GM23338 (cell line): ENCODE results near the gene LRP1B. TPM values are rescaled to one million over a fixed set of nuclear protein-coding genes. Genes with fewer than 3 reads are reported as not detected.

Experiments
- ATAC-seq: fragments of 200-7000 bp; cut with Tn5 transposase; 3 replicates; pipeline ENCODE4 v1.9.1; 2020
- DNase-seq: peaks from one replicate; pipeline ENCODE4 v3.0.0-alpha.2; 2015; ENCODE audit warnings: low spot score
- H2AFZ ChIP-seq: fragments of 200-600 bp; sonication (generic); 2 replicates; pipeline ENCODE4 v1.8.0; 2016; ENCODE audit warnings: antibody characterized with exemption, mild to moderate bottlenecking, moderate library complexity
- H3F3A ChIP-seq: fragments of 200-600 bp; sonication (generic); replicated peaks from 2 replicates; pipeline ENCODE4 v1.8.0; 2017; ENCODE audit warnings: antibody characterized with exemption, mixed run types, low read depth
- H3K27ac ChIP-seq: fragments of 200-600 bp; sonication (generic); 2 replicates; pipeline ENCODE4 v1.6.1; 2016; ENCODE audit warnings: low read depth
- H3K27me3 ChIP-seq: fragments of 200-600 bp; sonication (generic); 2 replicates; pipeline ENCODE4 v1.8.0; 2016; ENCODE audit warnings: mild to moderate bottlenecking, mixed run types, moderate library complexity; ENCODE audit not compliant: insufficient read depth
- H3K36me3 ChIP-seq: fragments of 200-600 bp; sonication (generic); 2 replicates; pipeline ENCODE4 v1.8.0; 2016; ENCODE audit warnings: mild to moderate bottlenecking; ENCODE audit not compliant: insufficient read depth
- H3K4me1 ChIP-seq: fragments of 200-600 bp; sonication (generic); 2 replicates; pipeline ENCODE4 v1.8.0; 2016; ENCODE audit warnings: mild to moderate bottlenecking, moderate library complexity; ENCODE audit not compliant: insufficient read depth
- H3K4me2 ChIP-seq: fragments of 200-600 bp; sonication (generic); 2 replicates; pipeline ENCODE4 v1.7.1; 2017; ENCODE audit warnings: mixed run types
- H3K4me3 ChIP-seq: fragments of 200-600 bp; sonication (generic); 2 replicates; pipeline ENCODE4 v1.6.1; 2016; ENCODE audit warnings: mixed run types
- H3K79me2 ChIP-seq: fragments of 200-600 bp; sonication (generic); replicated peaks from 2 replicates; pipeline ENCODE4 v1.8.0; 2017; ENCODE audit warnings: mild to moderate bottlenecking; ENCODE audit not compliant: insufficient read depth
- H3K9me2 ChIP-seq: fragments of 200-600 bp; sonication (generic); 2 replicates; pipeline ENCODE4 v1.8.0; 2017; ENCODE audit not compliant: insufficient read depth
- H4K20me1 ChIP-seq: fragments of 200-600 bp; sonication (generic); replicated peaks from 2 replicates; pipeline ENCODE4 v1.8.0; 2017; ENCODE audit warnings: mild to moderate bottlenecking; ENCODE audit not compliant: insufficient read depth
- H3K27ac Mint-ChIP-seq: 2 replicates; pipeline ENCODE4 v1.8.0; 2020; ENCODE audit warnings: inconsistent platforms, mild to moderate bottlenecking, moderate library complexity, mixed read lengths
- H3K27me3 Mint-ChIP-seq: 3 replicates; pipeline ENCODE4 v1.8.0; 2022; ENCODE audit warnings: low read depth, mild to moderate bottlenecking, moderate library complexity, mixed read lengths, inconsistent platforms; ENCODE audit not compliant: insufficient read depth, poor library complexity
- H3K36me3 Mint-ChIP-seq: 3 replicates; pipeline ENCODE4 v1.8.0; 2021; ENCODE audit warnings: low read depth, mild to moderate bottlenecking, inconsistent platforms, moderate library complexity, mixed read lengths
- H3K4me1 Mint-ChIP-seq: 3 replicates; pipeline ENCODE4 v1.8.0; 2020; ENCODE audit warnings: mild to moderate bottlenecking, inconsistent platforms, mixed read lengths
- H3K4me3 Mint-ChIP-seq: 3 replicates; pipeline ENCODE4 v1.8.0; 2021; ENCODE audit warnings: moderate library complexity, mild to moderate bottlenecking, inconsistent platforms, mixed read lengths
- H3K9me3 Mint-ChIP-seq: 3 replicates; pipeline ENCODE4 v1.8.0; 2020; ENCODE audit warnings: moderate library complexity, mild to moderate bottlenecking, inconsistent platforms, mixed read lengths
- EZH2phosphoT487 ChIP-seq: fragments of 200-600 bp; sonication (generic); IDR thresholded peaks from one replicate; pipeline ENCODE4 v1.8.1; 2018; ENCODE audit warnings: antibody characterized with exemption; ENCODE audit not compliant: unreplicated experiment
- JUNB ChIP-seq: IDR thresholded peaks from one replicate; pipeline ENCODE4 v1.6.1; 2016; ENCODE audit warnings: antibody characterized with exemption; ENCODE audit not compliant: unreplicated experiment
- REST ChIP-seq: IDR thresholded peaks from one replicate; pipeline ENCODE4 v1.6.1; 2018; ENCODE audit warnings: antibody characterized with exemption; ENCODE audit not compliant: unreplicated experiment
- STAT1 ChIP-seq: IDR thresholded peaks from one replicate; pipeline ENCODE4 v1.6.1; 2016; ENCODE audit warnings: antibody characterized with exemption; ENCODE audit not compliant: unreplicated experiment
- ZNF114 ChIP-seq: fragments of 250-450 bp; sonication (Bioruptor Pico); IDR thresholded peaks from 2 replicates; pipeline ENCODE4 v1.5.0; 2020; ENCODE audit warnings: mild to moderate bottlenecking, moderate library complexity
- ZNF331 ChIP-seq: fragments of 250-450 bp; sonication (Bioruptor Pico); IDR thresholded peaks from 2 replicates; pipeline ENCODE4 v1.5.0; 2020; ENCODE audit warnings: low read depth, mild to moderate bottlenecking, moderate library complexity
- ZNF462 ChIP-seq: fragments of 250-450 bp; sonication (Bioruptor Pico); IDR thresholded peaks from 2 replicates; pipeline ENCODE4 v1.5.0; 2020; ENCODE audit warnings: mild to moderate bottlenecking, moderate library complexity
- polyA plus RNA-seq: library from polyadenylated mRNA; unstranded; fragments of >200 nt; fragmentation: Nextera tagmentation; extraction: Ambion mirVana; gene quantifications from 2 replicates; pipeline ENCODE4 v1.2.1, GENCODE V29; 2016
- total RNA-seq: library from RNA; depleted of rRNA; stranded (reverse); fragments of >200 nt; shearing (Covaris generic); gene quantifications from 2 replicates; pipeline ENCODE4 v1.2.3, GENCODE V29; 2014

The LRP1B gene
- total and polyA plus RNA-seq, 2 experiments from 2014 or later: 0.15 to 0.97 TPM

GRCh38 chr2:141582213-141582612 is 548.6 kb downstream of the LRP1B start:
- Histone ChIP-seq H3K4me3 (no peak overlapping the region), H2AFZ (peak overlapping the region; percentile 4; the same call in 1 of the 2 replicates), H3K79me2 (no peaks in the 10 kb centered on the region), H3F3A (no peaks in the 10 kb centered on the region), H3K9me2 (no peaks in the 10 kb centered on the region), H3K36me3 (no peaks in the 10 kb centered on the region), H3K4me1 (peaks cover 18% of the 10 kb centered on the region), H3K4me2 (no peak overlapping the region), H3K27ac (no peak overlapping the region), H3K27me3 (no peaks in the 10 kb centered on the region), H4K20me1 (no peaks in the 10 kb centered on the region)
- ATAC-seq: no peak
- no peaks in the 10 kb centered on the region for H3K9me3 Mint-ChIP-seq
- no peak for DNase-seq
- H3K27me3 Mint-ChIP-seq: no peaks in the 10 kb centered on the region
- peak overlapping the region; percentile 70 for H3K27ac Mint-ChIP-seq
- H3K4me1 Mint-ChIP-seq: peaks cover 14% of the 10 kb centered on the region
- H3K36me3 Mint-ChIP-seq: no peaks in the 10 kb centered on the region
- TF ChIP-seq REST (no peak), JUNB (no peak), STAT1 (no peak), ZNF462 (no peak), ZNF114 (no peak), ZNF331 (CRISPR knock-in tag) (no peak), EZH2phosphoT487 (no peak)
- no peak overlapping the region for H3K4me3 Mint-ChIP-seq
